KMS-11 (cell line): ENCODE measurements around the gene TMEM232.

Source experiments
- H2AFZ ChIP-seq: fragments of 200-600 bp; sonication (generic); 2 replicates; pipeline ENCODE4 v1.6.1; 2016; ENCODE audit warnings: antibody characterized with exemption, mixed run types, low read depth
- H3K27ac ChIP-seq: fragments of 200-600 bp; sonication (generic); 2 replicates; pipeline ENCODE4 v1.6.1; 2016; ENCODE audit warnings: mild to moderate bottlenecking, mixed run types
- H3K27me3 ChIP-seq: fragments of 200-600 bp; sonication (generic); 2 replicates; pipeline ENCODE4 v1.6.1; 2017; ENCODE audit warnings: mild to moderate bottlenecking, low read depth, mixed run types, moderate library complexity; ENCODE audit not compliant: insufficient read depth
- H3K36me3 ChIP-seq: fragments of 200-600 bp; sonication (generic); 2 replicates; pipeline ENCODE4 v1.6.1; 2017; ENCODE audit warnings: mild to moderate bottlenecking, mixed run types; ENCODE audit not compliant: insufficient read depth
- H3K4me1 ChIP-seq: fragments of 200-600 bp; sonication (generic); 2 replicates; pipeline ENCODE4 v1.6.1; 2016; ENCODE audit warnings: mild to moderate bottlenecking, low read depth, mixed run types; ENCODE audit not compliant: poor library complexity, severe bottlenecking
- H3K4me2 ChIP-seq: fragments of 200-600 bp; sonication (generic); 2 replicates; pipeline ENCODE4 v1.7.0; 2016; ENCODE audit warnings: mild to moderate bottlenecking, mixed run types
- H3K4me3 ChIP-seq: fragments of 200-600 bp; sonication (generic); IDR thresholded peaks from 2 replicates; pipeline ENCODE4 v1.6.1; 2017; ENCODE audit warnings: low read depth, low read length, mixed read lengths; ENCODE audit not compliant: insufficient read depth
- H3K79me2 ChIP-seq: fragments of 200-600 bp; sonication (generic); 2 replicates; pipeline ENCODE4 v1.6.1; 2016; ENCODE audit warnings: low read depth, mixed run types; ENCODE audit not compliant: insufficient read depth
- H3K9ac ChIP-seq: fragments of 200-600 bp; sonication (generic); 2 replicates; pipeline ENCODE4 v1.6.1; 2016; ENCODE audit warnings: mild to moderate bottlenecking, mixed run types
- H4K20me1 ChIP-seq: fragments of 200-600 bp; sonication (generic); 2 replicates; pipeline ENCODE4 v1.6.1; 2016; ENCODE audit warnings: mild to moderate bottlenecking, mixed run types; ENCODE audit not compliant: insufficient read depth
- CTCF ChIP-seq: fragments of 200-600 bp; sonication (generic); conservative IDR thresholded peaks from 2 replicates; pipeline ENCODE4 v1.6.1; 2017; ENCODE audit warnings: low read depth, mild to moderate bottlenecking, antibody characterized with exemption, low read length, moderate library complexity, mixed read lengths

The TMEM232 gene

GRCh38 chr5:110760158-110760557, 33.7 kb upstream of the TMEM232 start:
- Histone ChIP-seq H3K79me2 (0 out of 2 replicates have a peak, but pooled peaks cover 2% of the 10 kb centered on the region), H3K4me2 (no peak overlapping the region), H3K36me3 (no peaks in the 10 kb centered on the region; the same call in 1 of the 2 replicates), H3K27me3 (no peaks in the 10 kb centered on the region), H3K4me3 (no peak overlapping the region), H3K4me1 (peaks cover 25% of the 10 kb centered on the region), H3K9ac (no peak overlapping the region), H4K20me1 (no peaks in the 10 kb centered on the region), H3K27ac (no peak overlapping the region), H2AFZ (no peak overlapping the region)
- TF ChIP-seq CTCF = no peak

GRCh38 chr5:110757118-110757729, 30.8 kb upstream of the TMEM232 start:
- no peaks in the 10 kb centered on the region; the same call in 1 of the 2 replicates for H3K36me3 ChIP-seq
- peaks cover 52% of the 10 kb centered on the region for H3K4me1 ChIP-seq
- peak; percentile 73 for TF ChIP-seq CTCF
- no peak overlapping the region for H3K4me2 ChIP-seq
- H2AFZ ChIP-seq = no peak overlapping the region
- no peak overlapping the region for H3K27ac ChIP-seq
- H3K79me2 ChIP-seq = peaks cover 12% of the 10 kb centered on the region; the same call in 1 of the 2 replicates
- H3K27me3 ChIP-seq = no peaks in the 10 kb centered on the region
- H4K20me1 ChIP-seq = no peaks in the 10 kb centered on the region
- H3K4me3 ChIP-seq = no peak overlapping the region
- no peak overlapping the region for H3K9ac ChIP-seq

GRCh38 chr5:110754181-110754580, 27.7 kb upstream of the TMEM232 start:
- H3K27me3 ChIP-seq = no peaks in the 10 kb centered on the region
- H3K36me3 ChIP-seq = no peaks in the 10 kb centered on the region; the same call in 1 of the 2 replicates
- peak overlapping the region; percentile 98 for H3K4me2 ChIP-seq
- no peak overlapping the region for H3K4me3 ChIP-seq
- peaks cover 12% of the 10 kb centered on the region; the same call in 1 of the 2 replicates for H3K79me2 ChIP-seq
- H4K20me1 ChIP-seq = no peaks in the 10 kb centered on the region
- H3K27ac ChIP-seq = peak overlapping the region; percentile 99
- TF ChIP-seq CTCF = no peak
- H3K9ac ChIP-seq = 0 out of 2 replicates have a peak overlapping the region, but pooled peaks have one; percentile 2
- no peak overlapping the region for H2AFZ ChIP-seq
- H3K4me1 ChIP-seq = peaks cover 81% of the 10 kb centered on the region

- Histone ChIP-seq H3K79me2 (peaks cover 12% of the 10 kb centered on the region; the same call in 1 of the 2 replicates), H3K4me2 (peak overlapping the region; percentile 98), H4K20me1 (no peaks in the 10 kb centered on the region), H3K27ac (peak overlapping the region; percentile 99), H3K36me3 (no peaks in the 10 kb centered on the region; the same call in 1 of the 2 replicates), H3K9ac (peak overlapping the region; percentile 74), H2AFZ (no peak overlapping the region), H3K4me3 (no peak overlapping the region), H3K27me3 (no peaks in the 10 kb centered on the region), H3K4me1 (peaks cover 87% of the 10 kb centered on the region)
- TF ChIP-seq CTCF = no peak
Measured at GRCh38 chr5:110753600-110753999, 27.1 kb upstream of the TMEM232 start.
